ENCODE data around the gene LCE7A.

The LCE7A gene

DNA sequence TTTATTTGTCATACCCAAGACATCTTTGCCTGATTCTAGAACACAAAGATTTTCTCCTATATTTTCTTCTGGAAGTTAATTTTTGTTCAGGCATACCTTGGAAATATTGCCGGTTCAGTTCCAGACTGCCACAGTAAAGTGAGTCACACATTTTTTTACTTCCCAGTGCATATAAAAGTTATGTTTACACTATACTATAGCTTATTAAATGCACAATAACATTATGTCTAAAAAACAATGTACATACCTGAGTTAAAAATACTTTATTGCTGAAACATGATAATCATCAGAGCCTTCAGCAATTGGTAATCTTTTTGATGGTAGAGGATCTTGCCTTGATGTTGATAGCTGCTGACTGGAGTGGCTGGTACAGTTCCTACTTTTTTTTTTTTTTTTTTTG, 28.3 kb downstream of the LCE7A start:
- no peak for TF ChIP-seq ZNF274 (IDR thresholded peaks at IDR 0.05; ENCODE audit: low read depth, low read length)
- no peak overlapping the region for H3K4me3 ChIP-seq (ENCODE audit: low read length)

- H3K4me3 ChIP-seq (ENCODE audit: low read length): no peak overlapping the region
- TF ChIP-seq ZNF274 (IDR thresholded peaks at IDR 0.05; ENCODE audit: low read depth, low read length): no peak
These were observed 39.2 kb downstream of the LCE7A start for GRCh38 chr1:152899027-152899426.

- H3K4me3 ChIP-seq (ENCODE audit: low read length): no peak overlapping the region
- TF ChIP-seq ZNF274 (IDR thresholded peaks at IDR 0.05; ENCODE audit: low read depth, low read length): no peak
These were observed 40.1 kb downstream of the LCE7A start for GRCh38 chr1:152899883-152900282.

- no peak for TF ChIP-seq ZNF274 (IDR thresholded peaks at IDR 0.05; ENCODE audit: low read depth, low read length)
These were observed 41.8 kb downstream of the LCE7A start for GRCh38 chr1:152901631-152902030.

DNA sequence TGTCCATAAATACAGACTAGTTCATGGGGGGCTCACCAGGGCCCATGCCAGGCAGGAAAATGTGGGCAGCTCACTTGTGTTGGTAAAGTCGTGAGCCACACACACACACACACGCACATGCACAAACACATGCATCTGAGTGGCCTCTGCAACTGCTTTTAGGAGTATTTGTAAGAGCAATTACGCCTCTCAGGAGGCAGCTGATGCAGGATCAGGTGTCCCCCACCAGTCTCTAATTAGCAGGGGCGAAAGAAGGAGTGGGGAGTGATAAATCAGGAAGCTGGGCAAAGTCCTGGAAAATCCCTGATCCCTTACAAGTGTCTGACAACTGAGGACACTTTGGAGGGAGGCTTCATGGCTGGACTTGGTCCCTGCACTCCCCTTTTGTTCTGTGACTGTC, 42.8 kb downstream of the LCE7A start:
- TF ChIP-seq ZNF274 (IDR thresholded peaks at IDR 0.05; ENCODE audit: low read depth, low read length): no peak

More at GRCh38 chr1:152901631-152902030, 41.8 kb downstream of the LCE7A start:
- H3K4me3 ChIP-seq (ENCODE audit: low read length): no peak overlapping the region

GRCh38 chr1:152904688-152905440, 45.1 kb downstream of the LCE7A start:
- no peak for TF ChIP-seq ZNF274 (IDR thresholded peaks at IDR 0.05; ENCODE audit: low read depth, low read length)
- H3K4me3 ChIP-seq (ENCODE audit: low read length): no peak overlapping the region

More for the DNA sequence above, 42.8 kb downstream of the LCE7A start:
- H3K4me3 ChIP-seq (ENCODE audit: low read length): no peak overlapping the region

DNA sequence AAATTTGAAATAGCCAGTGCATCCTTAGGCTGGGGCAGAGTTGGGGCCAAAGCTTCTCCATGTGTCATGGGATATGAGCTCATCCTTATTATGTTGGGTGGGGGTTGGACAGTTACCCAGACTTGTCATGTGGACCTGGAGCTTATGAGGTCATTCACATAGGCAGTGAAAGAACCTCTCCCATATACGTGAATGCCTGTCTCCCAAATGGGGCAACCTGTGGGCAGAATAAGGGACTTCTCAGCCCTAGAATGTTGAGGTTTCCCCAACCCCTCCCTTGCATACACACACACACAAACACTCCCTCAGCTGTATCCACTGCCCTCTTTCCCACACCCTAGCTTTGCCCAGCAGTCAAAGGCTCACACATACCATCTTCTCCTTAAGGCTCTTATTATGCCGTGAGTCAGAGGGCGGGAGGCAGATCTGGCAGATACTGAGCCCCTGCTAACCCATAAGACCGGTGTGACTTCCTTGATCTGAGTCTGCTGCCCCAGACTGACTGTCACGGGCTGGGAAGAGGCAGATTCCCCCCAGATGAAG, 46.3 kb downstream of the LCE7A start:
- H3K4me3 ChIP-seq (ENCODE audit: low read length): no peak overlapping the region
- no peak for TF ChIP-seq ZNF274 (IDR thresholded peaks at IDR 0.05; ENCODE audit: low read depth, low read length)

- H3K4me3 ChIP-seq (ENCODE audit: low read length): no peak within 1 kb of the TSS
- no peak for TF ChIP-seq ZNF274 (IDR thresholded peaks at IDR 0.05; ENCODE audit: low read depth, low read length)
These were observed 48.1 kb downstream of the LCE7A start, which contains the start of gene IVL for GRCh38 chr1:152907686-152908601. Gene IVL (plus strand): TSS chr1:152908546. CDS start chr1:152909798, 1,252 bp downstream.

GRCh38 chr1:152909206-152909605, 49.4 kb downstream of the LCE7A start:
- no peak overlapping the region for H3K4me3 ChIP-seq (ENCODE audit: low read length)
- TF ChIP-seq ZNF274 (IDR thresholded peaks at IDR 0.05; ENCODE audit: low read depth, low read length): no peak
